Astrocyte of the cerebellum (primary cell): ENCODE results near the gene TWIST2.
A peak's percentile ranks its signal among the peaks of the same experiment; 100 is the strongest.

Experiments
- DNase-seq: peaks from one replicate; pipeline ENCODE4 v3.0.0-alpha.2; 2011; ENCODE audit warnings: low read depth
- H3K4me3 ChIP-seq: 2 replicates; pipeline ENCODE4 v1.5.1; 2011; ENCODE audit warnings: mild to moderate bottlenecking, low read depth, low read length, moderate library complexity
- in situ Hi-C: cut with HindIII; loops from 2 replicates; pipeline ENCODE4 v1.10.0; 2017; ENCODE audit warnings: low sequenced_read_pairs
- TF ChIP-seq, protein P1 (sequence below): IDR thresholded peaks from 2 replicates; pipeline ENCODE4 v1.5.1; 2012; ENCODE audit warnings: low read length, low read depth, moderate library complexity, mild to moderate bottlenecking; ENCODE audit errors: missing control alignments

The TWIST2 gene

GRCh38 chr2:238847841-238848690 lies at the start of gene TWIST2:
TWIST2 (plus strand) TSS chr2:238848085; CDS start chr2:238848216, 131 bp downstream.
- H3K4me3 ChIP-seq, result peak within 1 kb of the TSS; percentile 82
- peak; percentile 79 for DNase-seq
- TF ChIP-seq, protein P1, sequence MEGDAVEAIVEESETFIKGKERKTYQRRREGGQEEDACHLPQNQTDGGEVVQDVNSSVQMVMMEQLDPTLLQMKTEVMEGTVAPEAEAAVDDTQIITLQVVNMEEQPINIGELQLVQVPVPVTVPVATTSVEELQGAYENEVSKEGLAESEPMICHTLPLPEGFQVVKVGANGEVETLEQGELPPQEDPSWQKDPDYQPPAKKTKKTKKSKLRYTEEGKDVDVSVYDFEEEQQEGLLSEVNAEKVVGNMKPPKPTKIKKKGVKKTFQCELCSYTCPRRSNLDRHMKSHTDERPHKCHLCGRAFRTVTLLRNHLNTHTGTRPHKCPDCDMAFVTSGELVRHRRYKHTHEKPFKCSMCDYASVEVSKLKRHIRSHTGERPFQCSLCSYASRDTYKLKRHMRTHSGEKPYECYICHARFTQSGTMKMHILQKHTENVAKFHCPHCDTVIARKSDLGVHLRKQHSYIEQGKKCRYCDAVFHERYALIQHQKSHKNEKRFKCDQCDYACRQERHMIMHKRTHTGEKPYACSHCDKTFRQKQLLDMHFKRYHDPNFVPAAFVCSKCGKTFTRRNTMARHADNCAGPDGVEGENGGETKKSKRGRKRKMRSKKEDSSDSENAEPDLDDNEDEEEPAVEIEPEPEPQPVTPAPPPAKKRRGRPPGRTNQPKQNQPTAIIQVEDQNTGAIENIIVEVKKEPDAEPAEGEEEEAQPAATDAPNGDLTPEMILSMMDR, result peak; percentile 4
- in situ Hi-C loops, result no loop called here

DNA sequence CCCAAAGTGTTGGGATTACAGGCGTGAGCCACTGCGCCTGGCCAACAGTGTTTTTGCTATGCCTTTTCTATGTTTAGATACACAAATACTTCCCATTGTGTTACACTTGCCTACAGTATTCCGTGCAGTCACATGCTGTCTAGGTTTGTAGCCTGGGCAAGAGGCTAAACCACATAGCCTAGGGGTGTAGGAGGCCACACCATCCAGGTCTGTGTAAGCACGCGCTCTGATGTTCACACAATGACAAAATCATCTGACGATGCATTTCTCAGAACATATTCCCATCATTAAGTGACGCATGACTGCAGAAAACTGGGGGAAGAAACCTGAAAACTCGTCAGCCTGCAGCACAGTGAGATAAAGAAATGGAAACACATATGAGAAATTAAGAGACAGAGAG lies 46.1 kb upstream of the TWIST2 start:
- H3K4me3 ChIP-seq, result no peak overlapping the region
- in situ Hi-C loops, result no loop called here
- no peak for DNase-seq
- TF ChIP-seq, protein P1, result no peak

- in situ Hi-C loops, result no loop called here
- no peak overlapping the region for H3K4me3 ChIP-seq
- no peak for DNase-seq
- TF ChIP-seq, protein P1, result no peak
Measured at GRCh38 chr2:238802957-238803356, 44.9 kb upstream of the TWIST2 start.

GRCh38 chr2:238803996-238804870 lies 43.7 kb upstream of the TWIST2 start:
- no peak overlapping the region for H3K4me3 ChIP-seq
- TF ChIP-seq, protein P1, result no peak
- in situ Hi-C loops, result no loop called here
- DNase-seq, result no peak

DNA sequence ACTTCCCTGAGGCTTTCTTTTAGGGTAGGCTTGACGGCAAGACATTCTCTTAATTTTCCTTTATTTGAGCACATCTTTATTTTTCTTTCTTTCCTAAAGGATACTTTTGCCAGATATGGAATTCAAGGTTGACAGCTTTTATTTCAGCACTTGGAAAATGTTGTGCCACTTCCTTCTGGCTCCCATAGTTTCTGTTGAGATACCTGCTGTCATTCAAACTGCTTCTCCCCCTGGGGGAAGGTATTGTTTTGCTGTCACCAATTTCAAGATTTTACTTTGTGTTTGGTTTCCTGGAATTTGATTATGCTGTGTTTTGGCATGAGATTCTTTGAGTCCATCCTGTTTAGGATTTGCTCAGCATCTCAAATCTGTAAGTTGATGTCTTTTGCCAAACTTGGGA lies 39.1 kb upstream of the TWIST2 start:
- TF ChIP-seq, protein P1, result no peak
- in situ Hi-C loops, result no loop called here
- no peak for DNase-seq
- no peak overlapping the region for H3K4me3 ChIP-seq

DNA sequence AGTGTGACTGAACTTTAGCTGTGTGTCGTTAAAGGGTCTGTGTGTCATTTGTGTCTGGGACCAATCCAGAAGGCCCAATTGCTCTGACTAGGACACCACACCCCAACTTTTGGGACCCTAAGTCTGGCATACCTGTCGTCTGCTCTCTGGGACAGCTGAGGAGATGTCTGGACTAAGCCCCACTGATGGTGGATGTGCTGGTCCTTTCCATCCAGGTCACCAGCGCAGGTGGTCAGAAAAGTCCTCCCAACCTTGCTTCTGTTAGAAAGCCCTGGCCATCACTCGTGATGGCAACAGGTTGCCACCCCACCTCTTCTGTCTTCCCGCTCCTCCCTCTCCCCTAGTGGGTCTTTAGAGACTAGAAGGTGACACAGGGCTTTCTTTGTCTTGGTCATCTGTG lies 37.6 kb upstream of the TWIST2 start:
- no peak for DNase-seq
- in situ Hi-C loops, result no loop called here
- no peak overlapping the region for H3K4me3 ChIP-seq
- TF ChIP-seq, protein P1, result no peak
